HG03039 (cell line): ENCODE results near the gene AGR2.
"Not testable (repeated sequence)": the region's sequence is repeated elsewhere in the genome, so short reads cannot be mapped to it uniquely, and the experiment has no call there.

Experiments used
- ATAC-seq: cut with Tn5 transposase; IDR thresholded peaks from one replicate; pipeline ENCODE4 v1.9.1; 2021; ENCODE audit warnings: mild to moderate bottlenecking, moderate library complexity; ENCODE audit not compliant: unreplicated experiment

AGR2 gene

DNA sequence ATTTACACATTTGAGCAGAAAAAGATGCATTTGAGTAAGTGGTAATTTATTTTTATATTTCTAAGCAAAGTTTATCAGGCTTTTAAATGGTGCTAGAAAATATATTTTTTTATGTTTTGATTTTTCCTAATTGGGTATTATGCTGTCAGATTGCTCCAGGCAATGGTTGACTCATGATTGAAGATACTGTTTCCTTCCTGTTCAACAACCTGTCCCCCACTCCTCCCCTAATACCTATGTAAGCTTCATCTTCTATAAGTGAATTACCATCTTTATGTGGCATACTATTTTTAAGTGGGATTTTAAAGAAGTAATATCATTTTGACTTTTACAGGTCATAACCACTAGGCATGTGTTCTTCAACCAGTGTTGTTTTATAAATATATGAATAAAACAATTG lies 29.8 kb downstream of the AGR2 start:
- no peak for ATAC-seq

DNA sequence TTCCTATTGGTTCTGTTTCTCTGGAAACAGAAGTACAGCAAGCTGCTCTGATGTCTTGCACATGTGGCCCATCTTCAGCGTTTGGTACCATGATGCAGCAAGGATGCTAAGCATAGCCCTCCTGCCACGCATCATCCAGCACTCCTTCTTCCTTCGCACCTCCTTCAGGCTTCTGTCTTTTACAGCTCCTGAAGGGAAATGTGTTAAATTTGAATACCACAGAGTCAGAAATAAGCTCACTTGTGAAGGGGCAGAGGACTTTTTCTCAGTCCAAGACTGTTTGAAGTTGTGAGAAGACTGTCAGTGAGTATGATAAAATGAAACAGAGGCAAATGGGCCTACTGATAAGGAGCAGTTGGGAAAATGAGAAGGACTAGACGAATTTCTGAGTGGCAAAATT lies 30.5 kb downstream of the AGR2 start:
- ATAC-seq: no peak

DNA sequence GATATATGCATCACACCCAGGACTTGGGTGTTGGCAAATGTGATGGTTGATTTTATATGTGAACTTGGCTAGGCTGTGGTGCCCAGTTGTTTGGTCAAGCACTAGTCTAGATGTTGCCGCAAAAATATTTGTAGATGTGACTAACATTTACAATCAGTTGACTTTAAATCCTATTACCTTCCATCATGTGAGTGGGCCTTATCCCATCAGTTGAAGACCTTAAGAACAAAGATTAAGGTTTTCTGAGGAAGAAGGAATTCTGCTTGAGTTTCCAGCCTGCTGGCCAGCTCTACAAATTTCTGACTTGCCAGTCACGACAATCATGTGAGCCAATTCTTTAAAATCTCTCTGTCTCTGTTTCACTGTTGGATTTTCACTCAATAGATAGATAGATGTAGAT lies 30.9 kb downstream of the AGR2 start:
- no peak for ATAC-seq

DNA sequence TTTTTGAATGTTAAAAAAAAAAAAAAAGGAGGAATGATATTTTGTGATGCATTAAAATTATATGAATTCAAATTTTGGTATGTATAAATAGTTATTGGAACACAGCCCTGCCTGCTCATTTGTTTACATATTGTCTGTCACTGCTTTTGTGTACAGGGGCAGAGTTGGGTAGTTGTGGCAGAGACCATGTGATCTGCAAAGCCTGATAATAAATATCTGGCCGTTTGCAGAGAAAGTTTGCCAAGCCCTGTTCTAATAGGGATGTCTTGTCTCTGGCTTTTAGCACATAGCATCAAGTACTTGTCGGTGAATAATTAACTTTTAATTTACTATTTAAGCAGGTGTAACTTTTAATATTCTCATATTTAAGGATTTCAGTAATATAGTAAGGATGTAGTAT lies 31.5 kb downstream of the AGR2 start:
- no peak for ATAC-seq

DNA sequence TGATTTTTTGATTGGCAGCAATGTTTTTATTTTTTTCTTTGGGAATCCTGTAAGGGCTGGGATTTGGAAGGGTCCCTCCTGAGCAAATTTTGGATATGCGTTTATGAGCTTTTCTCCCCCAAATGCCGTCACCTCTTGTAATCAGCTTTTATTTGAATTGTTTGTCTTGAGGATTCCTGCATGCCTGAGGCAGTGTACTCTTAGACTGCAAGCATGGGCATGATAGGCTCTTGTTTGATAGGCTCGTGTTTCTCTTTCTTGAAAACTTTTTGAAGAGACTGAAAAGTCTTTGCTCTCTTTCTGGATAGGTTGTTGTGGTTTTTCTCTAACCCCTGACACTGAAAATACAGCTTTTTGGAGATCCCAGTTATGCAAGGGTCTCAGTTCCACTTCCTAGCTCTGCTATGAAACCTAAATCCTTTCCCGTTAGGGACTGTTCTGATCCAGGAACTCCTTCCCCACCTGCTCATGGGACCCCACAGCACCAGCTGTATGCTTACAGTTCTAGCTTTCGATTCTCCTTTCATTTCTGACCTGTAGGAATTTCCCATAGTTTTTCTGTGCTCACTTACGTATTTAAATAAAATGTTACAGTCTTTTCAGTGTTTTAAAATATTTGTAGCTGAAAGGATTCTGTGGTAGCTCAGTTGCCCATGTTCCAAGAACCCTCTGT lies 34.0 kb downstream of the AGR2 start:
- ATAC-seq: no peak

DNA sequence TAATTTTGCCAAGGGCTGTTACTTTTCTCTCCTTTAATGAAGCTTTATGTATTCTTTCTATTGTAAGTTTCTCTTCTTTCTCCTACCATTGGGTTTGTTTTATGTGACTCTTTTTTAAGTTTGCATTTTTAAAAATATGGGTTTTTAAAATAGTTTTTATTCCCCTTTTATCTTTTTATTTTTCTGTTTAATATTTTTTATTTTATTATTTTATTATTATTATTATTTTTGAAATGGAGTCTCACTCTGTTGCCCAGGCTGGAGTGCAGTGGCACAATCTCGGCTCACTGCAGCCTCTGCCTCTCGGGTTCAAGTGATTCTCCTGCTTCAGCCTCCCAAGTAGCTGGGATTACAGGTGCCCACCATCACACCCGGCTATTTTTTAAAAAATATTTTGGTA lies 34.8 kb downstream of the AGR2 start:
- ATAC-seq: not testable (repeated sequence)

DNA sequence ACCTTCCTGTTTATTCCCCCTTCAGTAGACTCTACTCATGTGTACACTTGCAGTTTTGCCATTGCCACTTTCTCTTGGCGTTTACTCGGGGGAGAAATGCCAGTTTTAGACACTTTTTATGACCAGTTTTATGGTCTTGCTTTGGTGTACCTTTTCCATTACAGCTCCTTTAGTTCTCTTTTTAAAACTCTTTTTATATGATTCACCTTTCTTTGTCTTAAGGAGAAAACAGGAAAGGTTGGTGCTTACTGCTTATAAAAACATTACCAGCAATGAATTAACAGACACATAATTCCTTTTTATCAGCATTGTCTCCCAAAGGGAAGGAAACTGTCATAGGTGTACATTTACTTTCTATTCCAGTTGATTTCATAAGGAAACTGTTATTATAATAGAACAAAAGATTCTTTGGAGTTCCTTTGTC lies 39.4 kb downstream of the AGR2 start:
- no peak for ATAC-seq

DNA sequence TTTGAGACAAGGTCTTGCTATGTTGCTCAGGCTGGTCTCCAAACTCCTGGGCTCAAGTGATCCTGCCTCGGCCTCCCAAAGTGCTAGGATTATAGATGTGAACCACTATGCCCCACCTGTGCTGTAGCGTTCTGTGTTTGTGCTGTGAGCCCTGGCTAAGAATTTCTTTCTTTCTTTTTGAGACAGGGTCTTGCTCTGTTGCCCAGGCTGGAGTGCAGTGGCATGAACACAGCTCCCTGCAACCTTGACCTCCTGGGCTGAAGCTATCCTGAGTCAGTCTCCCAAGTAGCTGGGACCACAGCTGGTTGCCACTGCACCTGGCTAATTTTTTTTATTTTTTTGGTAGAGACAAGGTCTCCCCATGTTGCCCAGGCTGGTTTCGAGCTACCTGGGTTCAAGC lies 39.9 kb downstream of the AGR2 start:
- no peak for ATAC-seq

DNA sequence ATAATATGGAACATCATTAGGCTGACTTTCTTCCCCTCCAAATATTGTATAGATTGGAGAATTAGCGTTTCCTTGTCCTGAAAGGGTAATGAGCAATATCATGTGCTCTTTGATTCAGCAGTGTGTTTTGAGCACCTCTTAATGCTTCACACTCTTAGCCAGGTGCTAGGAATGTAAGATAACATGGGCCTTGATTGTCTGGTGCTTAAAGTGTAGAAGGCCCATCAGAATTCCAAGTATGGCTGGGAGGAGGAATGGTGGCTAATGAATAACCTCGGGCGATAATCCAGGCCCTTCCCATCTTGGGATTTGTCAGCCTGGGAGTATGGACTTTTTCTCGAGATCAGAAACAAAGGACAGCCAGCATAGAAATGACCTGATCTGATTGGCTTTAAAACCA lies 42.6 kb downstream of the AGR2 start:
- no peak for ATAC-seq

DNA sequence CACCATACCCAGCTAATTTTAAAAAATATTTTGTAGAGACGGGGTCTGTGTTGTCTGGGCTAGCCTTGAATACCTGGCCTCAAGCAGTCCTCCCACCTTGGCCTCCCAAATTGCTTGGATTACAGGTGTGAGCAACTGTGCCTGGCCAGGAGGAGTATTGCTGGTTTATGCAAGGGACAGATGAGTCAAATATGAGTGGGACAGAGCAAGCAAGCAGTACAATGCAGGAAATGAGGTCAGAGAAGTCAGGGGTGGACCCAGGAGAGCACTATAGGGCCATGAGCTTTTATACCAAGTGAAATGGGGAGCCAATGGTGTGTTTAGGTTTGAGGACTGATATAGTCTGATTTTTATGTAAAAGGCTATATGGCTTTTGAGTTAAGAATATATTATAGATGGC lies 45.0 kb downstream of the AGR2 start:
- ATAC-seq: no peak

DNA sequence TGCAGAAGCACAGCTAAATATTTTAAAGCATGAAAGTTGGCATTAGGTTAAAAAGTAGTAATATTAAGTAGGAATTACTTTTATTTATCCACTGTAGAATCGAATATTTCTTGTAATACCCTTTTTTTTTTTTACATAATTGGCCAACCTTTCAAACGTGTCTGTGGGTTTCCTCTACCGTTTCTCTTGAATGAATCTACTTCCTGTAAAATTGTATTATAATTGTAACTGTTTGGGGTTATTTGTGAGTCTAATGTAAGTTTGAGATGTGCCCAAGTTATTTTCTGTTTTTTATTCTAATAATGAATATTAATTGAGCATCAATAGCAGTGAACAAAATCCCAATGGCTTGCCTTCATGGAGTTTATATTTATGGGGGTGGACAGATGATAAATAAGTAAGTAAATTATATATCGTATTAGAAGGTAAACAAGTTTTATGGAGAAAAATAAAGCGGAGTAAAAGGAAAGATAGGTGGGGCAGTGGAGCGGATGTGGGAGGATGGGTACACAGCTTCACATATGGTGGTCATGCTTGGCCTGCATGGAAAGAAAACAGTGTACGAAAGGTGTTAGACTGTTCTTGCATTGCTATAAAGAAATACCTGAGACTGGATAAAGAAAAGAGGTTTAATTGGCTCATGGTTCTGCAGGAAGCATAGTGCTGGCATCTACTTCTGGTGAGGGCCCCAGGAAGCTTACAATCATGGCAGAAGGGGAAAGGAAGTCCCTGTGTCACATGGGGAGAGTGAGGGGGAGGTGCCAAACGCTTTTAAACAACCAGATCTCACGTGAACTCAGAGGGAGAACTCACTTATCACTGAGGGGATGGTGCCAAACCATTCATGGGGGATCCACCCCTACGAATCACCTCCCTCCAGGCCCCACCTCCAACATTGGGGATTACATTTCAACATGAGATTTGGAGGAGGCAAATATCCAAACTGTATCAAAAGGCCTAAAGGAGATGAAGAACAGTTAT lies 45.9 kb downstream of the AGR2 start:
- no peak for ATAC-seq

DNA sequence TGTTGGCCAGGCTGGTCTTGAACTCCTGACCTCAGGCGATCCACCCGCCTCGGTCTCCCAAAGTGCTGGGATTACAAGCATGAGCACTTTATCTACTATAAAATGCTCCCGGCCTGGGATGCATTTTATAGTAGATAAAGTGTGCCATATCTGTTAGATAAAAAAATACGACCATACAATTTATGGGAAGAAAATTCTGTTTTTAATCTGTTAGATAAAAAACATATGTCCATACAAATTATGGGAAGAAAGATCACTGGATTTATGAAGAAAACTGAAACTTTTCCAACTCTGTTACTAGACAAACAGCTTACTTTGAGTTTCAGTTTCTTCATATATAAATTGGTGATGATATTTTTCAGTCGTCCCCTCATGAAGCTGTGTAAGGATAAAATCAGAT lies 46.8 kb downstream of the AGR2 start:
- no peak for ATAC-seq

DNA sequence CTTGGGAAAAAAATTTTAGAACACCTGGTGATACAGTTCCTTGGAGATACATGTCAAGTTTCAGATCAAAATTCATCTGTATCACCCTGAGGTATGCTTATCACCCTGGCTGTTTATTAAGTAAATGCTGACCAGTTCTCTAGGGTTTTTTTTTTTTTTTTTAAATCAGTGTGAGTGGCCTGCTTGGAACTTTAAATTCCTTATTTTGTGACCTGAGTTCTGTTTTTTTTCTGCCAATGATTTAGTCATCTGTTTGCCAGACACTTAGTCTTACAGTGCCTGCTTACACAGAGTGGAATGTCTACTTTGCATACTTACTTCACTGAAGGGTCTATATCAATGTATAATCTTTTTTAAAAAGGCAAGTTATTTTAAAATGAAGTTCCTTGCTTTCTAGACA lies 49.4 kb downstream of the AGR2 start:
- no peak for ATAC-seq

DNA sequence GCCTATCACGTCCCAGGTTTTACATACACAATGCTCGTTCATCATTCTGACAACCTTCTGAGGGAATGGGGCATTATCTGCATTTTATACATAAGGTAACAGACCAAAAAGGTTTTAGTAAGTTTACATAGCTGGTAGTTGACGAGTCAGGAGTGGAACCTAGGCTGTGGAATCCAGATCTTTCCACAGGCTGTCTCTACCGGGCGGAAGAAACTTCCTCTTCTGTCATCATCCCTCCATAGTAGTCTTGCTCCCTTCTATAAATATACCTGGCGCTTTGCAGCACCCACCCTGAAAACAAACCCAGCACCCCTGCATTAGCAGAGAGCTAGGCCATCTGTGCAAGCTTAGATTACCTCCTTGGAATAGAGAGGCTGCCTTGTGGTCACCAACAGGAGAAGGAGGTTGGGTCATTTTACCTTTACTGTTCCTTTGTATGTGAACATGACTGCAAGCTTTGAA lies 49.9 kb downstream of the AGR2 start:
- no peak for ATAC-seq

DNA sequence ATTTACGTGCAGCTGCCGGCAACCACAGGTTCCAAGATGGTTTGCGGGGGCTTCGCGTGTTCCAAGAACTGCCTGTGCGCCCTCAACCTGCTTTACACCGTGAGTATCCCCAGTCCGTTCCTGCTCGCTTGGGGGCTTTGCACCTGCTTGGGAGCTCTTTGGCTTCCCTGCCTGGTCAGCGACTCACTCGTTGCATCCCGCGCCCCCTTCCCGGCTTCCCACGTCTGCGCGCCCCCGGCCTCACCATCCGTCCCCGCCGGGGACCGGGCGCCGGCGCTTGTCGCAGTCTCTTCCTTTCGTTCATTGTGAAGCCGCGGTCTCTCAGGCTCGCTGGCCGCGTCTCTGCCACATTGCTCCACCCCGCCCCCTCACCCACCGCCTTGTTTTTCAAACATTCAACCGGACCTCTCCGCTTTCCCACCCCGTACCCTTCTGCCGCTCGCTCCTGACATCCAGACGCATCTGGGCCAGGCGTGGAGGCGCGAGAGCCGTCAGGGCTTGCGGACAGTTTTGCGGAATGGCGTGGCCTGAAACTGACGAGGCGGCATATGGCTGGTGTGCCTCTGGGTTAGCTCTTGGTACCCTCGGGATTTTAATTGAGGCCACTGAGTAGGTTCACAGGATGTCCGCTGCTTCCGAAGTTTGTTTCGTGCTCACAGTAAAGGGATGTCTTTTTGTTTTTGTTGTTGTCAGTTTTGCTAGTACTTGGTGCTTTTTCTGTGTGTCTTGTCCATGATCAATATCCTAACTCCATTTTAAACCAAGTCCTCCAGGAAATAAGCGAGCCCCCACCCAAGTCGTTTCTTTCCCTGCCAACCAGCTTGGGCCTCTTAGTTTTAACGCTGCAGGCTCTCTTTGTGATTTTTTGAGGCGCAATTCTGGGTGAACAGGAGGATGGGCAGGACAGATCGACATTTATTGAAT lies 50.6 kb downstream of the AGR2 start:
- ATAC-seq: peak; percentile 6

DNA sequence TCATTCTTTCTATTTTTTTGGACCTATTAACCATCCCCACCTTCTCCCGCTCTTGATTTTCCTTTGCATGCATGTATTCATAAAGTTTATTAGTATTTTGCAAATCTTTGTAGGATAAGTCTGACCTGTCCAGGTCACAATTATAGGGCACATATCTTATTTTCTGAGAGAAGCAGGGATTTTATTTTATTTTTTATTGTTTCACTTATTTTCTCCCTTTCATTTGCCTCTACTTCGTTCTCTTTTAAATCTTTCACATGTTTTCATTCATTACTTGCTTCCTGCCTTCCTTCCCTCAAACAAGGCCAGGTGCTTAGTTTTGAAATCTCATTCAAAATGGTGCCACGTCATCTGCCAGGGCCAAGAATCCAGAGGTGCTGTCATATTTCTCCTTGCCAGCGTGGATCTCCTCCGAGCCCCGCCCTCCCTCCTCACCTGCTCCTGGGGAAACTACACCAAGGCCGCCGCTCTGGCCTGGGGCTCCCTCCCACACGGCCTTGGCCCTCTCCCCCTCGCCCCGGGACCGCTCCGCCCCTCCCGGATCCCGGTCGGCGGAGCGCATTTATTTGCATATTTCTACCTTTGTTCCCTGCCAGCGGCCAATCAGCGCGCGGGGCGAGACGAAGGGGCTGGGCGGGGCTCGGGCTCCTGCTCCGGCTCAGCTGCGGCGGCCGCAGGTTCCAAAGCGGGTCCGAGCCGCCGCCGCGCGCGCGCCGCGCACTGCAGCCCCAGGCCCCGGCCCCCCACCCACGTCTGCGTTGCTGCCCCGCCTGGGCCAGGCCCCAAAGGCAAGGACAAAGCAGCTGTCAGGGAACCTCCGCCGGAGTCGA lies 51.5 kb downstream of the AGR2 start, which contains the start of gene TSPAN13:
Gene TSPAN13, plus strand, starts transcription at position 654 of the 830 bp plus-strand sequence. CDS start 213 bp downstream, outside the sequence.
- peak; percentile 87 for ATAC-seq

DNA sequence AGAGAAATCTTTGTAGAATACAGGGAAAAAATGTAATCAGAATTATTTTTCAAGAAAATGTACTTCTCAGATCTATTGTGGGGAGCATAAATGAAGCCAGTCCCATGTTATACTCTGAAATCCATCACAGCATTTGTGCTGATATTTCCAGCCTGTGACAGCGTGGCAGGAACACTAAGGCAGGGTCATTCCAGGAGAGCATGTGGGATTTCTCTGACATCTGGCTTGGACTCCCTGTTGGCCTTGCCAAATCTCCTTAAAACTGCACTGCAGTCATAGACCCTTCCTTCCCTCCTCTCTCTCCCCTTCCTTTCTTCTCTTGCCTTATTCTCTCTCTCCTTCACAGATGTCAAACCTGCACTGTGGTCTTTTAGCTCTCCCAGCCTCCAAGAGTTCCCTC lies 57.7 kb downstream of the AGR2 start:
- no peak for ATAC-seq

DNA sequence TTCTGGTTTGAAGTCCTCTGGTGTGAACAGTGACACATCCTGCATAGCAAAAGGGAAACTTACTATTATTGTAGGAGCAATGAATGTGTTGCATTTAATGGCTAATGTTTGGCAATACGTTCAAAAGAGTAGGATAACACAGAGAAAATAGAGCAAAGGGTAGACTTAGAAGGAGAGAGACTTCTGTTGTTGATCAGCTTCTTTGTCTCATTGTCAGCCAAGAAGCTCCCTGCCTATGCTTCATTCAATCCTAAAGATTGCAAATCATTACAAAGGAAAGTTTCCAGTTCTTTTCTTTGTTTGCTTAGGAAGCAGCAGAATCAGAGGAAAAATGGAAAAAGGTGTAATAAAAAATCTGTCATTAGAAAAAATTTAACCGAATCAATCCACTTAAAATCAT lies 59.2 kb downstream of the AGR2 start:
- no peak for ATAC-seq

DNA sequence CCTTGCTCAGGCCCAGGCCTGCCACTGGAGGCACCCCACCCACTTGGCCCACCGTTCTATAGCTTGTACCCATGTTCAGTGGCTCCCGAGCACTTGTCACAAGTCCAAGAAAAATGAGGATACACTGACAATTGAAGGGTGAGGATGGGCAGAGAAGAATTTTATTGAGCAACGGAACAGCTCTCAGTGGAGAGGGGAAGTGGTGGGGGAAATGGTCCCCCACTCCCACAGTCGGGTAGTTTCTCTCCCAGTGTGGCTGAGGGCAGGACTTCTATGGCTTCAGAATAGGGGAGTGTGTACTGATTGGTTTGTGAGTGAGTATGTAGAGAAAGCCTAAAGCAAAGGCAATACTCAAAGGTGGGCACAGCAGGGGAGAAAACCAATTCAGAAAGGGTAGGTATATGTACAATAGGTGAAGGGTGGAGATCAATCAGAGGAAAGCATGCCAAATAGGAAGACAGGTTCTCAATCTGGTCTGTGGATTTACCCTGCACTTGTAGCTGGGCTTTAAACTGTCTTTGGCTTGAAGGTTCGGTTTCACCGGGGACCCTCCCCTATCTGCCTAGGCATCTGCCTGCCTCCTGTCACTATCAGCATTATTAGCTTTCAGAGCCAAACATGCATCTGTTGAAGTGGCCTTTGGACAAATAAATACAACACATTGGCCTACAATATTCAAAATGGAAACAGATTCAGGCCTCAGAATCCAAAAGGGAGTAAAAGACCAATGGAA lies 60.1 kb downstream of the AGR2 start:
- ATAC-seq: no peak
